ENCODE data around the gene APCDD1L. TPM values are rescaled to one million over a fixed set of nuclear protein-coding genes. Genes with fewer than 3 reads are reported as not detected.
A peak's percentile ranks its signal among the peaks of the same experiment; 100 is the strongest.

Gene APCDD1L
- total RNA-seq, 1 donor from 2014 or later, result not detected

DNA sequence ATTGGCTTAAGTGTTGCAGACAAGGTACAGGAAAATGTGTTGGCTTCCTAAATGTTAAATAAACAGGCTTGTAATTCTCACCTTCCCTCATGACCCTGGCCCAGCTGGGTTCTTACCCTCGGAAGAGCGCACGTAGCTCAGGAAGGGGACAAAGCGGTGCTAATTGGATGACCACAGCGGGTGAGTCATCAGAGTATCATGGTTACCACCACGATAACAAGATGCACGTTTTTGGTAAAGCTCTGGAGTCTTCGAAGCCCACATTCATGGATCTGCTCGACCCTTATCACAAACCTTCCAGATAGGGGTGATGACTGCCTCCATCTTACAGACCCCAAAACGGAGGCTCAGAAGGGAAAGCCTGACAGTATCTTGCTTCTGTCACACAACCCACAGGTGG, 32.8 kb downstream of the APCDD1L start:
- no peaks in the 10 kb centered on the region for H3K27me3 Mint-ChIP-seq (ENCODE audit: unreplicated experiment)
- H3K9me3 Mint-ChIP-seq (ENCODE audit: unreplicated experiment), result peaks cover 6% of the 10 kb centered on the region
- H3K27ac Mint-ChIP-seq (ENCODE audit: unreplicated experiment), result no peak overlapping the region
- H3K4me3 Mint-ChIP-seq (ENCODE audit: unreplicated experiment), result no peak overlapping the region
- peaks cover 42% of the 10 kb centered on the region for H3K36me3 Mint-ChIP-seq (ENCODE audit: unreplicated experiment)
- TF ChIP-seq, protein P1, sequence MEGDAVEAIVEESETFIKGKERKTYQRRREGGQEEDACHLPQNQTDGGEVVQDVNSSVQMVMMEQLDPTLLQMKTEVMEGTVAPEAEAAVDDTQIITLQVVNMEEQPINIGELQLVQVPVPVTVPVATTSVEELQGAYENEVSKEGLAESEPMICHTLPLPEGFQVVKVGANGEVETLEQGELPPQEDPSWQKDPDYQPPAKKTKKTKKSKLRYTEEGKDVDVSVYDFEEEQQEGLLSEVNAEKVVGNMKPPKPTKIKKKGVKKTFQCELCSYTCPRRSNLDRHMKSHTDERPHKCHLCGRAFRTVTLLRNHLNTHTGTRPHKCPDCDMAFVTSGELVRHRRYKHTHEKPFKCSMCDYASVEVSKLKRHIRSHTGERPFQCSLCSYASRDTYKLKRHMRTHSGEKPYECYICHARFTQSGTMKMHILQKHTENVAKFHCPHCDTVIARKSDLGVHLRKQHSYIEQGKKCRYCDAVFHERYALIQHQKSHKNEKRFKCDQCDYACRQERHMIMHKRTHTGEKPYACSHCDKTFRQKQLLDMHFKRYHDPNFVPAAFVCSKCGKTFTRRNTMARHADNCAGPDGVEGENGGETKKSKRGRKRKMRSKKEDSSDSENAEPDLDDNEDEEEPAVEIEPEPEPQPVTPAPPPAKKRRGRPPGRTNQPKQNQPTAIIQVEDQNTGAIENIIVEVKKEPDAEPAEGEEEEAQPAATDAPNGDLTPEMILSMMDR (IDR thresholded peaks at IDR 0.05; ENCODE audit: partially characterized antibody, unreplicated experiment), result no peak
- H3K4me1 Mint-ChIP-seq (ENCODE audit: low read depth, unreplicated experiment), result no peaks in the 10 kb centered on the region
- DNase-seq, result no peak

DNA sequence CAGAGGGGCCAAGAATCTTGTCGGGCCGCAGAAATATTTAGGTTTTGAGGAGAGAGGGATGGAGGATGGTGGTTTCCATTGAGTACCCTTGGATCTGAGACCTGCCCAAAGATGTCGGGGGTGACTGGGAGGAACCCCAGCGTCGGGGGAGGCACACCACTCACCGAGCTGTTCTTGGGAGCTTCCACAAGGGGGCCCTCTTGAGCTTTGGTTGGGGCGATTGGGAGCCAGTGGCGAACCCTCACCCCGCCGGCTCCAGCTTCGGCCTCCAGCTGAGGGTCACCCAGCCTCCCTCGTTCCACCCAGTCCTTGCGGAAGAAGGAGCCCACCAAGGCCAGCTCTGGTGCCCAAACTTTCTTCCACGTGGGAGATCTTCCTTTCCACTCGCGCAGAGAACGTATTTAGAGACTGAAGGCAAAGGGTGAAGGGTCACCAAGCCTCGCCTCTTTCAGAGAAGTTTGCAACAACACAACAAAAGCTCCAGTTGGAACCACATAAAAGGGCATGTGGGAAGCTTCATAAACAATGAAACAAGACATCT, 33.6 kb downstream of the APCDD1L start:
- peak; percentile 54 for DNase-seq
- Mint-ChIP-seq H3K27me3 (ENCODE audit: unreplicated experiment) (no peaks in the 10 kb centered on the region), H3K4me1 (ENCODE audit: low read depth, unreplicated experiment) (no peaks in the 10 kb centered on the region), H3K36me3 (ENCODE audit: unreplicated experiment) (peaks cover 49% of the 10 kb centered on the region), H3K9me3 (ENCODE audit: unreplicated experiment) (peaks cover 8% of the 10 kb centered on the region), H3K27ac (ENCODE audit: unreplicated experiment) (no peak overlapping the region), H3K4me3 (ENCODE audit: unreplicated experiment) (no peak overlapping the region)
- TF ChIP-seq, protein P1 (IDR thresholded peaks at IDR 0.05; ENCODE audit: partially characterized antibody, unreplicated experiment), result peak; percentile 64

DNA sequence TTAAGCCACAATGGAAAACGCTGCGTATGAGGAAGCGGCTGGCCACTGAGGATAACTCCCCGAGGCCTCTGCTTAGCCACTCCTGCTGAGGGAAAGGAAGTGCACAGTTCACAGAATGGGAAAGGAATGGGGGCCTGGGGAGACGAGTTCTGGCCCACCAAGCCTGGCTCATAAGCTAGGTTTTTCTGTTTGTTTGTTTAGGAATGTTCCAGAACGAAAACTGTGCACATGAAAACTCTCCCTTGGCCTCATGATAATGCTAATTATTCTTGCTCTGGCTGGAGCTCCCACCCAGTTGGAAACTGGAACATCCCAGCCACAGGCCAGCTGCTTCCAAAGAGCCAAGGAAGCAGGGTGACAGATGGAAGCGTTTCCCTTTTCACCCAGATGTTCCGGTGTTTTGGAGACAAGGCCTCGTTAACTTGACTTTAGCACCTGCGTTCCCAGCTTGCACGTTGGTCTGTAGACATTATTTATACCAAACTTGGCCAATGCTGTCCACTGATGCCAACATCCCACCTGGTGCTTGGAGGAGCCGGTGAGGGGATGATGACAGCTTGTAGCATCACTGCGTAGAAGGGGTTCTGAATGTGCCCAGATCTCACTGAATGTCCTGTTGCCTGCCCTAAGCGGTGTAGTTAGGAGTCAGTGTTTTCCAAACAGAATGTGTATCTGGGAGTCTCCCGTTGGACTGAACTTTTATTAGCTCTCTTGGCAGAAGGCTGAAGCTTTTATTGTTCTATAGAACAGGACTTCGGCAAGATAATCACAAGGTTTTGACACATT, 34.5 kb downstream of the APCDD1L start:
- Mint-ChIP-seq H3K27me3 (ENCODE audit: unreplicated experiment) (no peaks in the 10 kb centered on the region), H3K27ac (ENCODE audit: unreplicated experiment) (no peak overlapping the region), H3K9me3 (ENCODE audit: unreplicated experiment) (peaks cover 4% of the 10 kb centered on the region), H3K36me3 (ENCODE audit: unreplicated experiment) (peaks cover 42% of the 10 kb centered on the region), H3K4me1 (ENCODE audit: low read depth, unreplicated experiment) (no peaks in the 10 kb centered on the region), H3K4me3 (ENCODE audit: unreplicated experiment) (no peak overlapping the region)
- TF ChIP-seq, protein P1 (IDR thresholded peaks at IDR 0.05; ENCODE audit: partially characterized antibody, unreplicated experiment), result no peak
- DNase-seq, result no peak

DNA sequence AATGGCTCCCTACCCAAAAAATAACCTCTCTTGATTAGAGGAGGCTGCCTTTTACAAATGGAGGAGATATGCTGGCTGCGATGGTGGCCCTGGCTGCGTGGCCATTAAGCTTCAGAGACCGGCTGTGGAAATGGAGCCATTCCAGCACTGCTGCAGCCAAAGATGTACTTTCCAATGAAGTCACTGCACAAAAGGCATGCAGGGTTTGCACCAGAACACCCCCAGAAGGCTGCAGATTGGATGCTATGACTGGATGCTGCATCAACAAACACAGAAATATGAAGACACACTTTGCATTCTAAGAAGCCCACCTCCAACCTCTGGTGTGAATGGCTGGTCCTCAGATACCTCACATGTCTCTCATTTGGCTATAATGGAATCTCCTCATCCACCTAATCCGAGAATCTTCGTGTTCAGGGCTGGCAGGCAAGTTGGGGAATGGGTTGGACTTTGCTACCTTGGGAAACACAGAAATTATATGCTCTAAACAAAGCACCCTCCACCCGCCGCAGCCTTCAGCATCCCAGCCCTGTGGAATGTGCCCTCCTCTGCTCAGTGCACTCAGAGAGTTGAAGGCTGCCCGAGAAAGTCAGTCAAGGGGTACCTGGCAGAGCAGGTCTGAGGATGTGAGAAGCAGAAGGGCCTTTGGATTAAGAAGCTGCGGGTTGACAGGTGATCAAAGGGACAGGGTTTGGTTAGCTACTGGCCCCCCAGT, 35.3 kb downstream of the APCDD1L start:
- DNase-seq, result no peak
- H3K36me3 Mint-ChIP-seq (ENCODE audit: unreplicated experiment), result peaks cover 39% of the 10 kb centered on the region

More for the DNA sequence above, 35.3 kb downstream of the APCDD1L start:
- TF ChIP-seq, protein P1 (IDR thresholded peaks at IDR 0.05; ENCODE audit: partially characterized antibody, unreplicated experiment), result no peak
- H3K4me1 Mint-ChIP-seq (ENCODE audit: low read depth, unreplicated experiment), result no peaks in the 10 kb centered on the region
- no peak overlapping the region for H3K4me3 Mint-ChIP-seq (ENCODE audit: unreplicated experiment)
- no peaks in the 10 kb centered on the region for H3K27me3 Mint-ChIP-seq (ENCODE audit: unreplicated experiment)
- peaks cover 4% of the 10 kb centered on the region for H3K9me3 Mint-ChIP-seq (ENCODE audit: unreplicated experiment)
- no peak overlapping the region for H3K27ac Mint-ChIP-seq (ENCODE audit: unreplicated experiment)
